H1 (cell line): ENCODE results near the gene AHDC1. TPM values are rescaled to one million over a fixed set of nuclear protein-coding genes. Genes with fewer than 3 reads are reported as not detected.

Source experiments
- CTCF ChIA-PET: fragments of 300-600 bp; sonication (Branson Sonifier 250); formaldehyde crosslinking; loops from one replicate; lab custom pipeline; 2021; ENCODE audit not compliant: partially characterized antibody; lab: Charles Lee
- POLR2A ChIA-PET: fragments of 300-600 bp; sonication (Branson Sonifier 250); formaldehyde crosslinking; loops from one replicate; lab custom pipeline; 2021; ENCODE audit warnings: inconsistent platforms; ENCODE audit not compliant: partially characterized antibody; lab: Charles Lee
- DNase-seq, 2 experiments: peaks; one replicate each; pipeline versions ENCODE4 v3.0.0 to v3.0.0-alpha.2; 2010 to 2022; ENCODE audit warnings: low spot score in 2 of 2, low read depth in 1 of 2, mixed read lengths in 1 of 2
- FAIRE-seq: peaks from 2 replicates; lab custom pipeline; 2011; peaks lifted over from hg19 to GRCh38; lab: Jason Lieb, UNC
- H2AFZ ChIP-seq: 2 replicates; pipeline ENCODE4 v1.8.1; 2012; ENCODE audit warnings: low read length, inconsistent platforms
- H2AK5ac ChIP-seq: 2 replicates; pipeline ENCODE4 v1.6.1; 2013; ENCODE audit warnings: low read depth, low read length
- H2BK120ac ChIP-seq: replicated peaks from 2 replicates; pipeline ENCODE3; 2013; ENCODE audit warnings: low read depth, low read length, inconsistent platforms
- H2BK12ac ChIP-seq: 2 replicates; pipeline ENCODE4 v1.6.1; 2013; ENCODE audit warnings: low read depth, low read length
- H2BK15ac ChIP-seq: 2 replicates; pipeline ENCODE4 v1.6.1; 2013; ENCODE audit warnings: low read length
- H2BK20ac ChIP-seq: 2 replicates; pipeline ENCODE4 v1.6.1; 2013; ENCODE audit warnings: low read length
- H2BK5ac ChIP-seq: 2 replicates; pipeline ENCODE4 v1.6.1; 2013; ENCODE audit warnings: low read depth, low read length
- H3K14ac ChIP-seq: 2 replicates; pipeline ENCODE4 v1.6.1; 2013; ENCODE audit warnings: inconsistent platforms; ENCODE audit not compliant: insufficient read length
- H3K18ac ChIP-seq: 2 replicates; pipeline ENCODE4 v1.6.1; 2013; ENCODE audit warnings: low read length; ENCODE audit errors: extremely low read depth
- H3K23ac ChIP-seq: 2 replicates; pipeline ENCODE4 v1.6.1; 2013; ENCODE audit warnings: inconsistent platforms; ENCODE audit not compliant: insufficient read length
- H3K23me2 ChIP-seq: 2 replicates; pipeline ENCODE4 v1.6.1; 2013; ENCODE audit warnings: low read depth, low read length
- H3K27ac ChIP-seq: 2 replicates; pipeline ENCODE4 v1.6.1; 2011; ENCODE audit warnings: low read depth, low read length, inconsistent platforms
- H3K27me3 ChIP-seq, 4 experiments: replicated peaks in 1 of 4; 1 replicate in 1 of 4; 2 replicates in 3 of 4; pipeline versions ENCODE4 v1.6.1 to v1.8.1; 2011 to 2013; ENCODE audit warnings: low read length in 3 of 4, mild to moderate bottlenecking in 3 of 4, inconsistent platforms in 2 of 4, mixed read lengths in 2 of 4, moderate library complexity in 1 of 4; ENCODE audit not compliant: control insufficient read depth in 3 of 4, insufficient read depth in 3 of 4; ENCODE audit errors: extremely low read depth in 1 of 4
- H3K36me3 ChIP-seq, 4 experiments: 2 replicates each; pipeline versions ENCODE4 v1.6.1 to v1.8.1; 2011 to 2013; ENCODE audit warnings: mild to moderate bottlenecking in 4 of 4, low read length in 3 of 4, moderate library complexity in 2 of 4, control low read depth in 1 of 4, inconsistent platforms in 1 of 4; ENCODE audit not compliant: insufficient read depth in 4 of 4, control insufficient read depth in 2 of 4
- H3K4ac ChIP-seq: replicated peaks from 2 replicates; pipeline ENCODE3; 2013; ENCODE audit warnings: low read length, low read depth, mixed read lengths, inconsistent platforms; ENCODE audit not compliant: insufficient read length
- H3K4me1 ChIP-seq, 4 experiments: replicated peaks in 1 of 4; 1 replicate in 1 of 4; 2 replicates in 3 of 4; pipeline versions ENCODE4 v1.6.1 to v1.8.1; 2011 to 2013; ENCODE audit warnings: low read length in 3 of 4, inconsistent platforms in 2 of 4, mixed read lengths in 1 of 4; ENCODE audit not compliant: insufficient read depth in 4 of 4, control insufficient read depth in 3 of 4
- H3K4me2 ChIP-seq, 2 experiments: 2 replicates each; pipeline versions ENCODE4 v1.6.1 to v1.8.1; 2011 to 2013; ENCODE audit warnings: low read depth in 2 of 2, low read length in 2 of 2, control low read depth in 1 of 2, inconsistent platforms in 1 of 2, mild to moderate bottlenecking in 1 of 2; ENCODE audit not compliant: insufficient read depth in 1 of 2
- H3K4me3 ChIP-seq, 4 experiments: fragments of 200-600, 300-600 bp in 1 of 4; sonication (generic), shearing (Covaris generic), sonication (Bioruptor Twin) in 1 of 4; 2 replicates each; pipeline versions ENCODE4 v1.5.1 to v1.8.1; 2011 to 2016; ENCODE audit warnings: low read length in 4 of 4, low read depth in 3 of 4, control low read depth in 2 of 4, inconsistent platforms in 2 of 4, mild to moderate bottlenecking in 2 of 4, mixed read lengths in 1 of 4, moderate library complexity in 1 of 4; ENCODE audit not compliant: insufficient read depth in 2 of 4; ENCODE audit errors: extremely low read depth in 1 of 4
- H3K56ac ChIP-seq: replicated peaks from 2 replicates; pipeline ENCODE3; 2013; ENCODE audit warnings: low read depth, mild to moderate bottlenecking, mixed read lengths, low read length, inconsistent platforms; ENCODE audit not compliant: insufficient read length
- H3K79me1 ChIP-seq: 2 replicates; pipeline ENCODE4 v1.6.1; 2013; ENCODE audit warnings: low read depth, low read length, control low read depth
- H3K79me2 ChIP-seq, 2 experiments: 2 replicates each; pipeline versions ENCODE4 v1.6.1 to v1.8.1; 2012 to 2013; ENCODE audit warnings: low read length in 2 of 2, mild to moderate bottlenecking in 2 of 2, inconsistent platforms in 1 of 2; ENCODE audit not compliant: insufficient read depth in 2 of 2, control insufficient read depth in 1 of 2
- H3K9ac ChIP-seq, 4 experiments: replicated peaks in 1 of 4; 1 replicate in 1 of 4; 2 replicates in 3 of 4; pipeline versions ENCODE4 v1.6.1 to v1.8.1; 2011 to 2013; ENCODE audit warnings: low read depth in 3 of 4, low read length in 3 of 4, control low read depth in 2 of 4, mild to moderate bottlenecking in 2 of 4, moderate library complexity in 2 of 4, inconsistent platforms in 1 of 4; ENCODE audit errors: extremely low read depth in 1 of 4
- H3K9me3 ChIP-seq, 2 experiments: 2 replicates each; pipeline versions ENCODE4 v1.6.1 to v1.8.1; 2012 to 2013; ENCODE audit warnings: mild to moderate bottlenecking in 2 of 2, moderate library complexity in 2 of 2, control low read depth in 1 of 2, inconsistent platforms in 1 of 2, low read depth in 1 of 2, low read length in 1 of 2, mixed read lengths in 1 of 2; ENCODE audit not compliant: insufficient read depth in 2 of 2
- H4K20me1 ChIP-seq, 2 experiments: replicated peaks in 1 of 2; 2 replicates each; pipeline versions ENCODE3 to v1.8.1; 2011 to 2013; ENCODE audit warnings: inconsistent platforms in 2 of 2, low read length in 2 of 2, mild to moderate bottlenecking in 1 of 2; ENCODE audit not compliant: insufficient read depth in 2 of 2, control insufficient read depth in 1 of 2
- H4K5ac ChIP-seq: 2 replicates; pipeline ENCODE4 v1.6.1; 2013; ENCODE audit warnings: low read length, low read depth, mixed read lengths, inconsistent platforms; ENCODE audit not compliant: insufficient read length
- H4K8ac ChIP-seq: 2 replicates; pipeline ENCODE4 v1.8.0; 2013; ENCODE audit warnings: mild to moderate bottlenecking, moderate library complexity, low read length, inconsistent platforms; ENCODE audit not compliant: insufficient read depth; ENCODE audit errors: extremely low read depth
- H4K91ac ChIP-seq: replicated peaks from 2 replicates; pipeline ENCODE3; 2013; ENCODE audit warnings: low read length, mixed read lengths, inconsistent platforms; ENCODE audit not compliant: insufficient read length
- ASH2L ChIP-seq: fragments of 200-600, 300-600 bp; sonication (generic); IDR thresholded peaks from one replicate; pipeline ENCODE4 v1.7.1; 2017; ENCODE audit warnings: low read length
- KDM1A ChIP-seq: fragments of 200-600, 300-600 bp; sonication (generic); IDR thresholded peaks from 2 replicates; pipeline ENCODE4 v1.7.1; 2016; ENCODE audit warnings: mild to moderate bottlenecking, low read length, borderline replicate concordance
- NANOG ChIP-seq: IDR thresholded peaks from 2 replicates; pipeline ENCODE4 v1.6.1; 2011; ENCODE audit warnings: low read length, low read depth, mild to moderate bottlenecking, inconsistent platforms; ENCODE audit not compliant: insufficient read depth, poor library complexity, severe bottlenecking
- RXRA ChIP-seq: IDR thresholded peaks from 2 replicates; pipeline ENCODE4 v1.6.1; 2011; ENCODE audit warnings: low read depth, mild to moderate bottlenecking, low read length, moderate library complexity; ENCODE audit not compliant: insufficient read depth
- SUZ12 ChIP-seq: fragments of 200-600 bp; sonication (generic); IDR thresholded peaks from 2 replicates; pipeline ENCODE4 v1.6.1; 2012; ENCODE audit warnings: mild to moderate bottlenecking, inconsistent platforms, low read length, moderate library complexity, mixed read lengths
- TEAD4 ChIP-seq: IDR thresholded peaks from 2 replicates; pipeline ENCODE4 v1.6.1; 2012; ENCODE audit warnings: low read depth, low read length, inconsistent platforms, mixed read lengths
- WGBS, 2 experiments: shearing (Covaris generic) in 1 of 2; methylation state at CpG; one replicate each; pipeline versions ENCODE4 v1.1.6 to v1.1.7; 2013 to 2015; ENCODE audit warnings: low lambda C conversion rate in 2 of 2, mixed read lengths in 2 of 2, inconsistent platforms in 1 of 2, low coverage in 1 of 2, missing lambda C conversion rate in 1 of 2; ENCODE audit not compliant: insufficient replicate concordance in 2 of 2, insufficient coverage in 1 of 2, insufficient read length in 1 of 2; ENCODE audit errors: extremely low coverage in 1 of 2, missing lambda C conversion rate in 1 of 2; 5-methylcytosine and 5-hydroxymethylcytosine counted together
- polyA plus RNA-seq, 7 experiments: library from polyadenylated mRNA; depleted of rRNA in 3 of 7; stranded (reverse) in 5 of 7; unstranded in 2 of 7; fragments of >200 nt in 5 of 7; fragments of 200-250 nt in 2 of 7; gene quantifications; 1 replicate in 5 of 7; 2 replicates in 1 of 7; 4 replicates in 1 of 7; pipeline versions ENCODE4 v1.2.1 to v1.2.3, GENCODE V29; 2011 to 2013; ENCODE audit warnings: missing spikeins in 2 of 7, mixed read lengths in 2 of 7
- total RNA-seq: library from RNA; stranded (reverse); fragmentation: NEBNext Ultra II Directional; extraction: Animal tissue kit (Norgen Biotek cat#: 25700); gene quantifications from 2 replicates; pipeline ENCODE4 v1.2.1, GENCODE V29; 2021
- TF ChIP-seq, protein P1 (sequence below): IDR thresholded peaks from 2 replicates; pipeline ENCODE4 v1.6.1; 2011; ENCODE audit warnings: low read depth, mild to moderate bottlenecking, low read length; ENCODE audit not compliant: insufficient read depth
- TF ChIP-seq, protein P2 (sequence below): IDR thresholded peaks from 2 replicates; pipeline ENCODE4 v1.6.1; 2011; ENCODE audit warnings: low read length, improper control_type of control experiment

Gene AHDC1
- total and polyA plus RNA-seq, 2 of the 8 experiments (the other 6 are each of a cell fraction or from before 2014, with no cell fraction given): 4.4 to 35.1 TPM

- Histone ChIP-seq H4K91ac (peak overlapping the region; percentile 27), H3K4me3 (peak overlapping the region in 3 of 4 experiments; percentile 1 to 43 (median 29); a peak in 6 of 8 replicates), H3K14ac (no peak overlapping the region), H3K79me1 (peaks cover 5% of the 10 kb centered on the region), H2AFZ (no peak overlapping the region), H3K9ac (no peak overlapping the region), H4K20me1 (peaks cover 12 to 20% of the 10 kb centered on the region in 2 experiments), H3K18ac (peak overlapping the region; percentile 64), H3K23ac (no peak overlapping the region), H2BK120ac (no peak overlapping the region), H2BK15ac (peak overlapping the region; percentile 19; the same call in 1 of the 2 replicates), H4K8ac (no peak overlapping the region), H3K27ac (peak overlapping the region; percentile 1; the same call in 1 of the 2 replicates), H3K4ac (no peak overlapping the region), H3K23me2 (0 out of 2 replicates have a peak, but pooled peaks cover 6% of the 10 kb centered on the region), H2BK12ac (no peak overlapping the region), H3K4me1 (peaks cover 37 to 77% (median 67%) of the 10 kb centered on the region in 4 experiments), H2BK5ac (peak overlapping the region; percentile 55; the same call in 1 of the 2 replicates), H3K9me3 (no peaks in the 10 kb centered on the region), H3K56ac (no peak overlapping the region), H3K4me2 (peak overlapping the region; percentile 63 to 64), H3K27me3 (no peaks in the 10 kb centered on the region), H2BK20ac (no peak overlapping the region), H3K79me2 (peaks cover 0 to 49% of the 10 kb centered on the region in 2 experiments; a peak in 2 of 4 replicates), H2AK5ac (0 out of 2 replicates have a peak overlapping the region, but pooled peaks have one; percentile 32), H3K36me3 (no peaks in the 10 kb centered on the region), H4K5ac (peak overlapping the region; percentile 12)
- ChIA-PET CTCF (interaction anchor here (0.8 to 56.1 kb wide), 22 partner anchors 9 to 236 kb away, joined by 3 to 1807 read pairs (median 4); partner anchors contain the start of gene AHDC1), POLR2A (interaction anchor here (1.1 to 25.0 kb wide), 5 partner anchors 7 to 168 kb away, joined by 3 to 355 read pairs (median 350); partner anchors contain the start of gene AHDC1)
- no peak for FAIRE-seq
- DNase-seq: peak; percentile 80 to 97
- 6% methylated on average over 26 of the region's 65 CpGs; no CpG with 5 or more reads in 1 of the 2 experiments for WGBS, 2 experiments
- no peak for TF ChIP-seq ASH2L
- TF ChIP-seq, protein P1, sequence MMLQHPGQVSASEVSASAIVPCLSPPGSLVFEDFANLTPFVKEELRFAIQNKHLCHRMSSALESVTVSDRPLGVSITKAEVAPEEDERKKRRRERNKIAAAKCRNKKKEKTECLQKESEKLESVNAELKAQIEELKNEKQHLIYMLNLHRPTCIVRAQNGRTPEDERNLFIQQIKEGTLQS: no peak
- TF ChIP-seq KDM1A: no peak
- peak; percentile 24; the same call in 1 of the 2 replicates for TF ChIP-seq SUZ12
- TF ChIP-seq, protein P2, sequence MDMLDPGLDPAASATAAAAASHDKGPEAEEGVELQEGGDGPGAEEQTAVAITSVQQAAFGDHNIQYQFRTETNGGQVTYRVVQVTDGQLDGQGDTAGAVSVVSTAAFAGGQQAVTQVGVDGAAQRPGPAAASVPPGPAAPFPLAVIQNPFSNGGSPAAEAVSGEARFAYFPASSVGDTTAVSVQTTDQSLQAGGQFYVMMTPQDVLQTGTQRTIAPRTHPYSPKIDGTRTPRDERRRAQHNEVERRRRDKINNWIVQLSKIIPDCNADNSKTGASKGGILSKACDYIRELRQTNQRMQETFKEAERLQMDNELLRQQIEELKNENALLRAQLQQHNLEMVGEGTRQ: 0 out of 2 replicates have a peak, but pooled peaks have one; percentile 13
- TF ChIP-seq NANOG: no peak
- TF ChIP-seq TEAD4: no peak
- TF ChIP-seq RXRA: no peak
These were observed 35.5 kb downstream of the AHDC1 start for GRCh38 chr1:27568300-27569087.
